MM.1S (cell line): ENCODE measurements around the gene ADAMTS17.

Experiments
- DNase-seq: peaks from one replicate; pipeline ENCODE4 v3.0.0-alpha.2; 2015
- H2AFZ ChIP-seq: fragments of 300-600 bp; sonication (generic); 2 replicates; pipeline ENCODE4 v1.6.0; 2016; ENCODE audit warnings: antibody characterized with exemption, low read length
- H3F3A ChIP-seq: fragments of 300-600 bp; sonication (generic); 2 replicates; pipeline ENCODE4 v1.6.1; 2016; ENCODE audit warnings: mild to moderate bottlenecking, antibody characterized with exemption, low read length, moderate library complexity, mixed read lengths; ENCODE audit not compliant: insufficient read depth
- H3K27ac ChIP-seq: fragments of 300-600 bp; sonication (generic); 2 replicates; pipeline ENCODE4 v1.5.1; 2016; ENCODE audit warnings: mild to moderate bottlenecking, low read length
- H3K27me3 ChIP-seq: fragments of 300-600 bp; sonication (generic); replicated peaks from 2 replicates; pipeline ENCODE4 v1.6.0; 2016; ENCODE audit warnings: low read length; ENCODE audit not compliant: insufficient read depth
- H3K36me3 ChIP-seq: fragments of 300-600 bp; sonication (generic); replicated peaks from 2 replicates; pipeline ENCODE4 v1.6.1; 2016; ENCODE audit warnings: mild to moderate bottlenecking, low read length, mixed read lengths; ENCODE audit not compliant: insufficient read depth
- H3K4me1 ChIP-seq: fragments of 300-600 bp; sonication (generic); 2 replicates; pipeline ENCODE4 v1.6.1; 2016; ENCODE audit warnings: low read length, mixed read lengths
- H3K4me2 ChIP-seq: fragments of 300-600 bp; sonication (generic); 2 replicates; pipeline ENCODE4 v1.6.0; 2016; ENCODE audit warnings: low read depth, low read length
- H3K4me3 ChIP-seq: fragments of 300-600 bp; sonication (generic); 2 replicates; pipeline ENCODE4 v1.5.1; 2016; ENCODE audit warnings: low read length, mixed read lengths
- H3K79me2 ChIP-seq: fragments of 300-600 bp; sonication (generic); 2 replicates; pipeline ENCODE4 v1.6.1; 2016; ENCODE audit warnings: mixed run types, low read length, mixed read lengths
- H3K9ac ChIP-seq: fragments of 300-600 bp; sonication (generic); 2 replicates; pipeline ENCODE4 v1.6.1; 2016; ENCODE audit warnings: low read length, mixed read lengths
- H3K9me2 ChIP-seq: fragments of 300-600 bp; sonication (generic); replicated peaks from 2 replicates; pipeline ENCODE4 v1.6.1; 2016; ENCODE audit warnings: mild to moderate bottlenecking, low read length, mixed read lengths; ENCODE audit not compliant: insufficient read depth
- H3K9me3 ChIP-seq: fragments of 300-600 bp; sonication (generic); replicated peaks from 2 replicates; pipeline ENCODE4 v1.6.1; 2016; ENCODE audit warnings: mild to moderate bottlenecking, low read length, mixed read lengths; ENCODE audit not compliant: insufficient read depth
- H4K20me1 ChIP-seq: fragments of 300-600 bp; sonication (generic); 2 replicates; pipeline ENCODE4 v1.6.1; 2016; ENCODE audit warnings: mild to moderate bottlenecking, low read length, moderate library complexity, mixed read lengths; ENCODE audit not compliant: insufficient read depth
- CTCF ChIP-seq: fragments of 300-600 bp; sonication (generic); IDR thresholded peaks from 2 replicates; pipeline ENCODE4 v1.5.1; 2016; ENCODE audit warnings: antibody characterized with exemption, low read length, mixed read lengths
- EZH2 ChIP-seq: fragments of 300-600 bp; sonication (generic); optimal IDR thresholded peaks from 2 replicates; pipeline ENCODE3; 2017; ENCODE audit warnings: low read depth, mild to moderate bottlenecking, antibody characterized with exemption, low read length, mixed read lengths
- EZH2phosphoT487 ChIP-seq: fragments of 300-600 bp; sonication (generic); IDR thresholded peaks from 2 replicates; pipeline ENCODE4 v1.6.1; 2018; ENCODE audit warnings: antibody characterized with exemption, low read length

Gene ADAMTS17

GRCh38 chr15:100259266-100259665, 82.5 kb downstream of the ADAMTS17 start:
- Histone ChIP-seq H3K27me3 (no peaks in the 10 kb centered on the region), H3K79me2 (no peaks in the 10 kb centered on the region), H3K4me1 (no peaks in the 10 kb centered on the region), H3K4me2 (no peak overlapping the region), H3K4me3 (no peak overlapping the region), H3K9me3 (no peaks in the 10 kb centered on the region), H3K9me2 (no peaks in the 10 kb centered on the region), H4K20me1 (no peaks in the 10 kb centered on the region), H2AFZ (no peak overlapping the region), H3F3A (no peaks in the 10 kb centered on the region), H3K36me3 (no peaks in the 10 kb centered on the region), H3K27ac (no peak overlapping the region), H3K9ac (no peak overlapping the region)
- DNase-seq = no peak
- TF ChIP-seq EZH2 = no peak
- TF ChIP-seq EZH2phosphoT487 = no peak
- TF ChIP-seq CTCF = no peak

GRCh38 chr15:100256970-100257650, 84.7 kb downstream of the ADAMTS17 start:
- no peak for DNase-seq
- Histone ChIP-seq H3K9me3 (no peaks in the 10 kb centered on the region), H4K20me1 (no peaks in the 10 kb centered on the region), H3K9ac (no peak overlapping the region), H3K4me1 (no peaks in the 10 kb centered on the region), H3K9me2 (no peaks in the 10 kb centered on the region), H3F3A (no peaks in the 10 kb centered on the region), H3K4me3 (no peak overlapping the region), H3K4me2 (no peak overlapping the region), H3K27ac (no peak overlapping the region), H3K79me2 (no peaks in the 10 kb centered on the region), H3K36me3 (no peaks in the 10 kb centered on the region), H2AFZ (no peak overlapping the region), H3K27me3 (no peaks in the 10 kb centered on the region)
- no peak for TF ChIP-seq EZH2phosphoT487
- TF ChIP-seq CTCF = no peak
- TF ChIP-seq EZH2 = no peak

- Histone ChIP-seq H3K4me2 (no peak overlapping the region), H3K79me2 (no peaks in the 10 kb centered on the region), H3K27me3 (no peaks in the 10 kb centered on the region), H3K9me2 (no peaks in the 10 kb centered on the region), H4K20me1 (no peaks in the 10 kb centered on the region), H3K4me3 (no peak overlapping the region), H3K27ac (no peak overlapping the region), H3K9ac (no peak overlapping the region), H3K4me1 (no peaks in the 10 kb centered on the region), H3K36me3 (no peaks in the 10 kb centered on the region), H3K9me3 (no peaks in the 10 kb centered on the region), H2AFZ (no peak overlapping the region), H3F3A (no peaks in the 10 kb centered on the region)
- TF ChIP-seq CTCF (no peak), EZH2 (no peak), EZH2phosphoT487 (no peak)
- no peak for DNase-seq
These were observed 85.4 kb downstream of the ADAMTS17 start for GRCh38 chr15:100256101-100256969.
